Measurements from ENCODE around the gene FPR3.

- no peak for TF ChIP-seq EZH2 (IDR thresholded peaks at IDR 0.05)
- TF ChIP-seq CTCF (IDR thresholded peaks at IDR 0.05): no peak
Measured at GRCh38 chr19:51820011-51820410, 25.1 kb downstream of the FPR3 start.
